ENCODE data around the gene NOTUM.

GRCh38 chr17:81951785-81952684, 9.0 kb downstream of the NOTUM start:
- TF ChIP-seq MAZ (IDR thresholded peaks at IDR 0.05; ENCODE audit: borderline replicate concordance, low read depth, low read length) (no peak), CTCF (conservative IDR thresholded peaks at IDR 0.05; ENCODE audit: low read depth, low read length) (no peak), SMC3 (IDR thresholded peaks at IDR 0.05; ENCODE audit: low read depth, low read length) (no peak), POLR2A (IDR thresholded peaks at IDR 0.05; ENCODE audit: low read depth, low read length) (no peak), RAD21 (IDR thresholded peaks at IDR 0.05; ENCODE audit: low read length) (no peak), CEBPB (IDR thresholded peaks at IDR 0.05; ENCODE audit: low read depth, low read length) (no peak), MAFK (IDR thresholded peaks at IDR 0.05; ENCODE audit: low read depth, low read length) (no peak), NFE2L2 (IDR thresholded peaks at IDR 0.05; ENCODE audit: low read depth, low read length) (no peak), RCOR1 (IDR thresholded peaks at IDR 0.05; ENCODE audit: insufficient replicate concordance, low read length) (no peak)
